Mesenchymal stem cell (in vitro differentiated cells and primary cell): ENCODE measurements around the gene BBLN.
A peak's percentile ranks its signal among the peaks of the same experiment; 100 is the strongest.

Source experiments
- DNase-seq: peaks from one replicate; pipeline ENCODE4 v3.0.0-alpha.2; 2013
- H2AFZ ChIP-seq: one replicate; pipeline ENCODE4 v1.6.1; 2013; ENCODE audit warnings: low read depth, mild to moderate bottlenecking, control low read depth, inconsistent platforms, low read length, moderate library complexity
- H2AK5ac ChIP-seq: 2 replicates; pipeline ENCODE4 v1.6.1; 2013; ENCODE audit warnings: low read length, moderate library complexity, mild to moderate bottlenecking, inconsistent platforms; ENCODE audit not compliant: severe bottlenecking
- H2BK120ac ChIP-seq: one replicate; pipeline ENCODE4 v1.6.1; 2013; ENCODE audit warnings: low read depth, mild to moderate bottlenecking, inconsistent platforms, low read length, moderate library complexity
- H2BK12ac ChIP-seq, 2 experiments: one replicate each; pipeline ENCODE4 v1.6.1; 2013; ENCODE audit warnings: inconsistent platforms in 2 of 2, low read length in 2 of 2, mild to moderate bottlenecking in 2 of 2, moderate library complexity in 2 of 2, control low read depth in 1 of 2
- H2BK15ac ChIP-seq: one replicate; pipeline ENCODE4 v1.6.1; 2013; ENCODE audit warnings: mild to moderate bottlenecking, low read depth, inconsistent platforms; ENCODE audit not compliant: poor library complexity, severe bottlenecking
- H2BK5ac ChIP-seq: 2 replicates; pipeline ENCODE4 v1.6.1; 2013; ENCODE audit warnings: low read depth, mild to moderate bottlenecking, low read length, control low read depth, inconsistent platforms; ENCODE audit not compliant: poor library complexity, severe bottlenecking
- H3K14ac ChIP-seq, 2 experiments: one replicate each; pipeline ENCODE4 v1.6.1; 2013; ENCODE audit warnings: inconsistent platforms in 2 of 2, low read length in 2 of 2, control low read depth in 1 of 2, mild to moderate bottlenecking in 1 of 2, moderate library complexity in 1 of 2
- H3K18ac ChIP-seq, 2 experiments: one replicate each; pipeline ENCODE4 v1.6.1; 2013; ENCODE audit warnings: inconsistent platforms in 2 of 2, low read length in 2 of 2, control low read depth in 1 of 2, low read depth in 1 of 2, mild to moderate bottlenecking in 1 of 2
- H3K23ac ChIP-seq, 2 experiments: one replicate each; pipeline ENCODE4 v1.6.1; 2013; ENCODE audit warnings: inconsistent platforms in 2 of 2, low read length in 2 of 2, mild to moderate bottlenecking in 2 of 2, moderate library complexity in 2 of 2, control low read depth in 1 of 2
- H3K27ac ChIP-seq: 2 replicates; pipeline ENCODE4 v1.5.1; 2013; ENCODE audit warnings: mild to moderate bottlenecking, moderate library complexity, low read length, control low read depth, inconsistent platforms; ENCODE audit not compliant: poor library complexity, severe bottlenecking
- H3K27me3 ChIP-seq, 2 experiments: 2 replicates each; pipeline versions ENCODE4 v1.6.1 to v1.7.0; 2013; ENCODE audit warnings: low read length in 2 of 2, mild to moderate bottlenecking in 2 of 2, moderate library complexity in 2 of 2, control low read depth in 1 of 2, inconsistent platforms in 1 of 2; ENCODE audit not compliant: control insufficient read depth in 1 of 2, insufficient read depth in 1 of 2
- H3K36me3 ChIP-seq, 2 experiments: 2 replicates each; pipeline versions ENCODE4 v1.6.1 to v1.7.0; 2013; ENCODE audit warnings: low read length in 2 of 2, control low read depth in 1 of 2, inconsistent platforms in 1 of 2, low read depth in 1 of 2, mild to moderate bottlenecking in 1 of 2; ENCODE audit not compliant: insufficient read depth in 2 of 2, control insufficient read depth in 1 of 2
- H3K4ac ChIP-seq, 2 experiments: one replicate each; pipeline ENCODE4 v1.6.1; 2013; ENCODE audit warnings: inconsistent platforms in 2 of 2, low read length in 2 of 2, mild to moderate bottlenecking in 2 of 2, moderate library complexity in 2 of 2, control low read depth in 1 of 2, low read depth in 1 of 2
- H3K4me1 ChIP-seq: 2 replicates; pipeline ENCODE4 v1.6.1; 2013; ENCODE audit warnings: low read depth, low read length, control low read depth; ENCODE audit not compliant: control insufficient read depth, insufficient read depth
- H3K4me2 ChIP-seq: 2 replicates; pipeline ENCODE4 v1.6.1; 2013; ENCODE audit warnings: low read length, mild to moderate bottlenecking, inconsistent platforms; ENCODE audit not compliant: poor library complexity, severe bottlenecking
- H3K4me3 ChIP-seq, 2 experiments: 2 replicates each; pipeline versions ENCODE4 v1.5.1 to v1.7.0; 2013; ENCODE audit warnings: low read length in 2 of 2, mild to moderate bottlenecking in 2 of 2, control low read depth in 1 of 2, low read depth in 1 of 2; ENCODE audit not compliant: insufficient read depth in 1 of 2
- H3K79me1 ChIP-seq: replicated peaks from 2 replicates; pipeline ENCODE4 v1.6.1; 2013; ENCODE audit warnings: mild to moderate bottlenecking, control low read depth, low read length, inconsistent platforms; ENCODE audit not compliant: poor library complexity, severe bottlenecking
- H3K9ac ChIP-seq: 2 replicates; pipeline ENCODE4 v1.7.0; 2013; ENCODE audit warnings: mild to moderate bottlenecking, low read length, moderate library complexity
- H3K9me3 ChIP-seq: 2 replicates; pipeline ENCODE4 v1.7.0; 2013; ENCODE audit warnings: mild to moderate bottlenecking, low read length; ENCODE audit not compliant: control insufficient read depth
- H4K8ac ChIP-seq: one replicate; pipeline ENCODE4 v1.6.1; 2013; ENCODE audit warnings: inconsistent platforms, mild to moderate bottlenecking, low read length, moderate library complexity
- H4K91ac ChIP-seq: one replicate; pipeline ENCODE4 v1.6.1; 2013; ENCODE audit warnings: mild to moderate bottlenecking, low read length, inconsistent platforms
- WGBS: methylation state at CpG from one replicate; pipeline ENCODE4 v1.1.7; 2013; ENCODE audit warnings: mixed read lengths; 5-methylcytosine and 5-hydroxymethylcytosine counted together

The BBLN gene

DNA sequence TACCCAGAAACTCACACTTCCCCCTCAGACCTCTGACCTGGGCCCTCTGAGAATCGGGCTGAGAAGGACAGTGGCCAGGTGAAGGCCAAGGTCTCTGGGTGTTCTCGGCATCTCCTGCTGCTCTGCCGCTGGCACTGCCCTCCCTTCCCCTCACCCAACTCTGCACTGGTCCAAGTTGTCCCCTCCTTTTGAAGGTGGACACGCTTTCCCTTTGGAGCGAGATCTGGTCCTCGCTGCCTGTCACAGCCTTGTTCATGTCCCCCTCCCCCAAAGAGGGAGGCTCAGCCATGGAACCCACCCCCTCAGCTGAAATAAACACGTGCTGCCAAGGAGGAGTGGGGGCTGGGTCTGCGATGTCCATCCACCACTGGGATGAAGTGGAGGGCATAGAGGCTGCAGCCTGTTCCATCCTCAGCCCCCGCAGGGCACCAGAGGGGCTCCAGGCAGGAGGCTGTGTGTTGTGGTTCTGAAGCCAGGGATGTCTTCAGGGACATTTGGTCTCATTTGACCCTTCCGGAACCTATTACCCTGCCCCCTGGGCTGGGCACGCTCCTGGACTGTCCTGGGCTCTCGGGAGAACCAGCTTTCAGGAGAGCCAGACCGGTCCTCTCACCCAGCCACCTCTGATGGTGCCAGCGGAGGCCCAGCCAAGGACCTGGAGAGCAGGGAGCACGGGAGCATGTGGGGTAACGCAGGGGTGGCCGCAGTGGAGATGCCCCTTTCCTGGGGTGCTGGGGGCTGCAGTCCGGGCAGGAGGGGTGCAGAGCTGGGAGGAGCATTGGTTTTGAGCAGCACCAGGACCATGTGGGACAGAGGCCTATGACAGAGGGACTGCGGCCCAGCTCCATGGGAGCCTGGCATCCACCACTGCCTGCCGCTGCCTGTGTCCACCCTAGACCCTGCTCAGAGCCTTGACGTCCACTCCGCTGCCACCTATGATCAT is 15.6 kb upstream of the BBLN start:
- no peaks in the 10 kb centered on the region for H3K79me1 ChIP-seq
- no peak overlapping the region for H3K23ac ChIP-seq
- H2AFZ ChIP-seq, result no peak overlapping the region
- no peak overlapping the region for H2BK12ac ChIP-seq
- H2BK15ac ChIP-seq, result no peak overlapping the region
- H3K18ac ChIP-seq, result no peak overlapping the region
- no peak overlapping the region for H3K4ac ChIP-seq
- whole genome bisulfite sequencing, result 85% methylated on average over 20 of the region's 22 CpGs
- peaks cover 2% of the 10 kb centered on the region for H3K4me1 ChIP-seq
- no peak for DNase-seq
- peaks cover 0 to 18% of the 10 kb centered on the region in 2 experiments for H3K27me3 ChIP-seq
- H4K8ac ChIP-seq, result no peak overlapping the region
- no peak overlapping the region for H3K4me3 ChIP-seq
- no peak overlapping the region for H3K9ac ChIP-seq
- no peak overlapping the region for H2BK120ac ChIP-seq
- no peaks in the 10 kb centered on the region for H3K36me3 ChIP-seq
- H3K9me3 ChIP-seq, result no peaks in the 10 kb centered on the region
- H2AK5ac ChIP-seq, result no peak overlapping the region
- no peak overlapping the region for H3K4me2 ChIP-seq
- no peak overlapping the region for H4K91ac ChIP-seq
- H2BK5ac ChIP-seq, result no peak overlapping the region
- H3K27ac ChIP-seq, result no peak overlapping the region
- H3K14ac ChIP-seq, result peak overlapping the region in 1 of 2 experiments; percentile 9

DNA sequence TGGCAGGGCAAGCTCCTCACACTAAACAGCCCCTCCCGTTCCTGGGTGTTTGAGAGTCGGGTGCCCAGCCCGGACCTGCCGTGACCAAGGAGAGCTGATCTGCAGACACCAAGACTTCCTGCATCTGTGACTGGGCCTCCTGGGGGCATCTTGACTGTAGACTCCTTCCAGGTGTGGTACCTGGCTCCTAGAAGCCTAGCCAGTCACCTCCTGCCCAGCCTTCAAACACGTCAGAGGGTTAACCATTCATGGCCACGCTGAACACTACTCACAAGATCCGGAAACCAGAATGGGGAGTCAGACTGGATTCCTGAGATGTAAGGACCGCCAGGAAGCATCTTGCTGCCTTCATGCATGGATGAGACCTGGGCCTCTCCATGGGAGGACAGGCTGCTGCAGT is 14.5 kb upstream of the BBLN start:
- Histone ChIP-seq H3K79me1 (no peaks in the 10 kb centered on the region), H3K27me3 (peaks cover 0 to 20% of the 10 kb centered on the region in 2 experiments), H2AFZ (no peak overlapping the region), H2BK5ac (no peak overlapping the region), H2BK120ac (no peak overlapping the region), H2BK15ac (no peak overlapping the region), H3K4ac (no peak overlapping the region), H3K18ac (no peak overlapping the region), H4K8ac (no peak overlapping the region), H3K9me3 (no peaks in the 10 kb centered on the region), H3K4me1 (peaks cover 2% of the 10 kb centered on the region), H3K9ac (no peak overlapping the region), H3K27ac (no peak overlapping the region), H3K4me2 (no peak overlapping the region), H3K23ac (no peak overlapping the region), H4K91ac (no peak overlapping the region), H3K36me3 (no peaks in the 10 kb centered on the region), H2AK5ac (no peak overlapping the region), H3K4me3 (no peak overlapping the region), H3K14ac (no peak overlapping the region), H2BK12ac (no peak overlapping the region)
- no peak for DNase-seq
- 91% methylated on average over 8 of the region's 8 CpGs for WGBS

DNA sequence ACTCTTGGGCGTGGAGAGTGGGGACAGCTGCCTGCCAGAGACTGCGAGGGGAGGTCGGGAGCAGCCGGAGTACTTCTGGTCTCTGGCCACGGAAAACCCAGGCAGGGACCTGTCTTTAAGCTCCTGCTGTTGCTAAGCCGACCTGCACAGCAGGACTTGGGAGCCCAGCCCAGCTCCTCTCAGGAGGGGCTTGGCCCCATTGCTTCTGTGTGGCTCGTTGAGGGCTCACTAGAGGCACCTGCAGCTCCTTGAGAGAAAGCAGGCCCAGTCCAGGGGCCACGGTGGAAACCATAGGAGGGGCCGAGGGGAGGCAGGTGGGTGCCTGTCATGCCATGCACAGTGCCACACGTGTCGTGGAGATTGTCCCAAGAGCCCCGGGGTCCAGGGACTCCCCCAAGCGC is 14.1 kb upstream of the BBLN start:
- Histone ChIP-seq H3K23ac (no peak overlapping the region), H2BK12ac (no peak overlapping the region), H3K4ac (no peak overlapping the region), H3K4me1 (peaks cover 2% of the 10 kb centered on the region), H3K4me2 (no peak overlapping the region), H4K8ac (no peak overlapping the region), H2BK15ac (no peak overlapping the region), H3K27me3 (peaks cover 0 to 22% of the 10 kb centered on the region in 2 experiments), H3K79me1 (no peaks in the 10 kb centered on the region), H3K36me3 (no peaks in the 10 kb centered on the region), H3K4me3 (no peak overlapping the region), H3K9ac (no peak overlapping the region), H2BK120ac (no peak overlapping the region), H4K91ac (no peak overlapping the region), H2AK5ac (no peak overlapping the region), H3K9me3 (no peaks in the 10 kb centered on the region), H3K27ac (no peak overlapping the region), H3K18ac (no peak overlapping the region), H2BK5ac (no peak overlapping the region), H3K14ac (no peak overlapping the region), H2AFZ (no peak overlapping the region)
- no peak for DNase-seq
- WGBS, result 85% methylated on average over 13 of the region's 13 CpGs

DNA sequence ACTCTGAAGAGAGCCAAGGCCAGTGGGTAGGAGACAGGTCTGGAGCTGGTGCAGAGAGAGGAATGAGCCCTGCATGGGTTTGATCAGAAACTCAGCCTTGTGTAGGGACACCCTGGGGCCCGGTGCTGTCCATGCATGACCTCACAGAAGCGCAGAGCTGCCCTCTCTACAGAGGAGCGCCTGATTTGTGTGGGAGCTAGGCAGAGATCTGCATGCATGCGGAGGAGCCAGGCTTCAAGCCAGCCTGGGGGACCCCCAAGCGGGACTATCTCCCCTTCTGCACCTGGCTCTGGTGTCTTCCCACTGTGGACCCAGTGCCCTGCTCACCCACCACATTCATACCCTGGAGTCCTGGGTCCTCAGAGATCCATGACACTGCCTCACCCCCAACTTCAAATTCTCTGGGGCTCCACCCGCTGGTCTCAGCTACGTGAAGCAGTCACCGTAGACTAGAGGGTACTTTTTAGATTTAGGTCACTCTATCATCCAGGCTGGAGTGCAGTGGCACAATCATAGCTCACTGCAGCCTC is 13.4 kb upstream of the BBLN start:
- DNase-seq, result no peak
- no peak overlapping the region for H3K9ac ChIP-seq
- no peaks in the 10 kb centered on the region for H3K79me1 ChIP-seq
- peaks cover 2% of the 10 kb centered on the region for H3K4me1 ChIP-seq
- no peak overlapping the region for H2BK15ac ChIP-seq
- no peak overlapping the region for H2BK12ac ChIP-seq
- H2AFZ ChIP-seq, result no peak overlapping the region
- no peaks in the 10 kb centered on the region for H3K36me3 ChIP-seq
- no peak overlapping the region for H3K23ac ChIP-seq
- no peak overlapping the region for H3K4ac ChIP-seq
- WGBS, result 82% methylated on average over 8 of the region's 8 CpGs
- no peak overlapping the region for H3K18ac ChIP-seq
- no peaks in the 10 kb centered on the region for H3K9me3 ChIP-seq
- H2BK120ac ChIP-seq, result no peak overlapping the region
- H3K4me3 ChIP-seq, result no peak overlapping the region
- H3K27me3 ChIP-seq, result peaks cover 0 to 25% of the 10 kb centered on the region in 2 experiments
- no peak overlapping the region for H3K27ac ChIP-seq
- H4K91ac ChIP-seq, result no peak overlapping the region
- no peak overlapping the region for H2BK5ac ChIP-seq
- H2AK5ac ChIP-seq, result no peak overlapping the region
- H3K14ac ChIP-seq, result no peak overlapping the region
- H4K8ac ChIP-seq, result no peak overlapping the region
- no peak overlapping the region for H3K4me2 ChIP-seq
